ENCODE measurements around the gene CAPNS1.
A peak's percentile ranks its signal among the peaks of the same experiment; 100 is the strongest.

CAPNS1 gene

GRCh38 chr19:36139120-36139472 is 770 bp upstream of the CAPNS1 start:
- DNase-seq (ENCODE audit: low read depth), result no peak
- no peak for TF ChIP-seq CTCF (IDR thresholded peaks at IDR 0.05; ENCODE audit: low read depth, low read length, missing control alignments)
- H3K4me3 ChIP-seq (ENCODE audit: low read depth, low read length), result peak overlapping the region; percentile 88
- in situ Hi-C loops (cut with HindIII; ENCODE audit: low sequenced_read_pairs), result no loop called here

- in situ Hi-C loops (cut with HindIII; ENCODE audit: low sequenced_read_pairs), result no loop called here
- DNase-seq (ENCODE audit: low read depth), result no peak
- no peak for TF ChIP-seq CTCF (IDR thresholded peaks at IDR 0.05; ENCODE audit: low read depth, low read length, missing control alignments)
- peak overlapping the region; percentile 88 for H3K4me3 ChIP-seq (ENCODE audit: low read depth, low read length)
These were observed 605 bp downstream of the CAPNS1 start for GRCh38 chr19:36140304-36141038.

- in situ Hi-C loops (cut with HindIII; ENCODE audit: low sequenced_read_pairs), result no loop called here
- DNase-seq (ENCODE audit: low read depth), result peak; percentile 64
- peak overlapping the region; percentile 88 for H3K4me3 ChIP-seq (ENCODE audit: low read depth, low read length)
- no peak for TF ChIP-seq CTCF (IDR thresholded peaks at IDR 0.05; ENCODE audit: low read depth, low read length, missing control alignments)
These were observed 1.4 kb downstream of the CAPNS1 start for GRCh38 chr19:36141039-36141927.

GRCh38 chr19:36142046-36142445 is 2.2 kb downstream of the CAPNS1 start:
- no peak for TF ChIP-seq CTCF (IDR thresholded peaks at IDR 0.05; ENCODE audit: low read depth, low read length, missing control alignments)
- in situ Hi-C loops (cut with HindIII; ENCODE audit: low sequenced_read_pairs), result no loop called here
- no peak overlapping the region for H3K4me3 ChIP-seq (ENCODE audit: low read depth, low read length)
- no peak for DNase-seq (ENCODE audit: low read depth)

DNA sequence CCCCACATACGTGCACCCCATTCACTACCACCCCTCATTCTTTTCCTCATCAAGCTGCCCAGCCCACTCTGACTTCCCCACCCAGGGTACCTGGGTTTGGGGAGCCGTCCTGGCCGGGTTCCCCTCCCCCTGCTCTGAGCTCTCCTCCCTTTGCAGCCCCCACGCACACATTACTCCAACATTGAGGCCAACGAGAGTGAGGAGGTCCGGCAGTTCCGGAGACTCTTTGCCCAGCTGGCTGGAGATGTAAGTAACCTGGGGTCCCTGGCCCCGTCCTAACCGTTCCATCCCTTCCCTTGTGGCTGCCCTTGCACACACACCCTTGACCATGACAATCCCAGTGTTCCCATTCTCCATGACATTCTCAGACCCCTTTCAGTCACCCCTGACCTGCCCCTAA is 2.6 kb downstream of the CAPNS1 start:
- DNase-seq (ENCODE audit: low read depth), result no peak
- in situ Hi-C loops (cut with HindIII; ENCODE audit: low sequenced_read_pairs), result no loop called here
- no peak overlapping the region for H3K4me3 ChIP-seq (ENCODE audit: low read depth, low read length)
- TF ChIP-seq CTCF (IDR thresholded peaks at IDR 0.05; ENCODE audit: low read depth, low read length, missing control alignments), result no peak

GRCh38 chr19:36144624-36145023 is 4.8 kb downstream of the CAPNS1 start:
- in situ Hi-C loops (cut with HindIII; ENCODE audit: low sequenced_read_pairs), result no loop called here
- DNase-seq (ENCODE audit: low read depth), result no peak
- TF ChIP-seq CTCF (IDR thresholded peaks at IDR 0.05; ENCODE audit: low read depth, low read length, missing control alignments), result no peak
- H3K4me3 ChIP-seq (ENCODE audit: low read depth, low read length), result no peak overlapping the region
